ENCODE data around the gene SGMS1.

DNA sequence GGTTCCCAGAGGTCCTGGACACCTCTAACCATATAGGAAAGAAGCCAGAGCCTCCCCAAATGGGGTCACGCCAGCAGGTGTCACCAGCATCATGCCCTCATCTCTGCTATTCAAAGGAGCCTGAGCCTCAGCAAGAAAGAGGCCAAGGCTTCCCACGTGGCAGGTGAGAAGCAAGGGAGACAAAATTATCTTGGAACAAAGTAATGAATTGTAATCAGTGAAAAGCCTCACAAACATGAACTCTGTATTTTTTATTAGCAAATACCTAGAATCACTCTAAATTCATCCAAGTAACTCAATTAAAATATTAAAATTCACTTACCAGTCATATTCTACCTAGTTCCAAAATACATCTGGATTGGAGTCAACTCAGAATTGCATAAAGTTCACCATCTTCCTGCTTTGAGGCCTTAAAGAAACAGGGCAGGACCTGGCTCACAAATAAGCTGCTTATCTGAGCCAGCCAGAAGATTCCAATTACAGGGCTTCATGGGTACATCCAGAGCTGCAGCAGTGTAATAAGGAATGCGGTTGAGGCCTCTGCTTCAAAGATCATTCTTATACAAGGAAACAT is 68.7 kb downstream of the SGMS1 start:
- TF ChIP-seq POLR2A (IDR thresholded peaks at IDR 0.05; ENCODE audit: low read depth, low read length): no peak
- TF ChIP-seq TAF1 (IDR thresholded peaks at IDR 0.05; ENCODE audit: borderline replicate concordance, low read depth, low read length): no peak
